ENCODE measurements around the gene SPATA9. TPM values are rescaled to one million over a fixed set of nuclear protein-coding genes. Genes with fewer than 3 reads are reported as not detected.

The SPATA9 gene
- total and polyA plus RNA-seq, 2 donors (not counting 3 experiments of a cell fraction or from before 2014, with no cell fraction given), result 0.07 TPM; not detected in 1

DNA sequence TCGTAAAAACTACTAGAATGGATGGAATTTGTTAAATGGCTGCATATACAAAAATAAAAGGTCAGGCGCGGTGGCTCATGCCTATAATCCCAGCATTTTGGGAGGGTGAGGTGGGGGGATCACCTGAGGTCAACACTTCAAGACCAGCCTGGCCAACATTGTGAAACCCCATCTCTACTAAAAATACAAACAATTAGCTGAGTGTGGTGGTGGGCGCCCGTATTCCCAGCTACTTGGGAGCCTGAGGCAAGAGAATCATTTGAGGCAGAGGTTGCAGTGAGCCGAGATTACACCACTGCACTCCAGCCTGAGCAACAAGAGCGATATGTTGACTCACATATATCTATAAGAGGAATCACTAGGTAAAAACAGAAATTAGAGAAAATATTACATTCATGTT, 72.2 kb downstream of the SPATA9 start:
- ChIA-PET POLR2A (no interaction called here), CTCF (no interaction called here)
- dilution Hi-C loops (cut with MboI; ENCODE audit: extremely low pct_ligation_motif_present, low sequenced_read_pairs) (no loop called here), intact Hi-C loops (cut with micrococcal nuclease) (no loop called here)
- Histone ChIP-seq H3K4me3 (replicated peaks in 1 of 3; ENCODE audit: insufficient read depth in 1 of 3, low read depth in 1 of 3, low read length in 3 of 3) (no peak overlapping the region), H3K27me3 (ENCODE audit: control insufficient read depth in 2 of 2, insufficient read depth in 2 of 2, low read length in 2 of 2) (no peaks in the 10 kb centered on the region), H3K27ac (ENCODE audit: insufficient read depth, low read depth, low read length) (no peak overlapping the region), H4K20me1 (replicated peaks; ENCODE audit: control insufficient read depth, extremely low read depth, insufficient read depth, low read length) (no peaks in the 10 kb centered on the region), H3K4me1 (ENCODE audit: control insufficient read depth, extremely low read depth, insufficient read depth, low read length) (no peaks in the 10 kb centered on the region), H3K9me3 (replicated peaks; ENCODE audit: control insufficient read depth, insufficient read depth, low read length) (no peaks in the 10 kb centered on the region), H2AFZ (ENCODE audit: low read depth, low read length) (no peak overlapping the region), H3K4me2 (ENCODE audit: insufficient read depth, low read length) (no peak overlapping the region), H3K9ac (replicated peaks; ENCODE audit: extremely low read depth, insufficient read depth, low read length) (no peak overlapping the region), H3K9me1 (replicated peaks; ENCODE audit: control insufficient read depth, extremely low read depth, insufficient read depth, low read length) (no peaks in the 10 kb centered on the region), H3K36me3 (ENCODE audit: control insufficient read depth in 2 of 2, extremely low read depth in 1 of 2, insufficient read depth in 2 of 2, low read length in 2 of 2) (no peaks in the 10 kb centered on the region), H3K79me2 (ENCODE audit: control insufficient read depth, insufficient read depth, low read length) (no peaks in the 10 kb centered on the region)
- FAIRE-seq (no peak), DNase-seq (ENCODE audit: low read depth, low spot score) (no peak)
- TF ChIP-seq GATA2 (IDR thresholded peaks at IDR 0.05; ENCODE audit: insufficient read depth, insufficient read length, low read depth, low read length), result no peak
- no peak for TF ChIP-seq POLR2A (IDR thresholded peaks at IDR 0.05; ENCODE audit: low read depth, low read length)
- no peak for TF ChIP-seq POLR2AphosphoS5 (IDR thresholded peaks at IDR 0.05; ENCODE audit: insufficient read depth, low read depth, low read length)
- TF ChIP-seq CTCF (IDR thresholded peaks at IDR 0.05; ENCODE audit: extremely low read depth in 1 of 2, insufficient read depth in 1 of 2, low read depth in 1 of 2, low read length in 2 of 2), result no peak
- no peak for TF ChIP-seq JUN (IDR thresholded peaks at IDR 0.05; ENCODE audit: borderline replicate concordance, insufficient read depth, insufficient read length, low read depth)
- TF ChIP-seq MAX (IDR thresholded peaks at IDR 0.05; ENCODE audit: insufficient read depth, insufficient read length), result no peak
- no peak for TF ChIP-seq MYC (IDR thresholded peaks at IDR 0.05; ENCODE audit: low read depth, low read length)
- TF ChIP-seq FOS (IDR thresholded peaks at IDR 0.05; ENCODE audit: borderline replicate concordance, insufficient read depth, low read length), result no peak
- no peak for TF ChIP-seq EZH2 (IDR thresholded peaks at IDR 0.05; ENCODE audit: borderline replicate concordance, low read depth, low read length, severe bottlenecking)
- BruUV-seq (replicated peaks), result no TSS peak
